Measurements from ENCODE around the gene CLRN1.

CLRN1 gene

GRCh38 chr3:150911771-150912170 is 60.8 kb downstream of the CLRN1 start:
- H3K27me3 ChIP-seq = peaks cover 30% of the 10 kb centered on the region
- H3K9me3 ChIP-seq = no peaks in the 10 kb centered on the region
- DNase-seq = no peak
- H3K4me3 ChIP-seq (ENCODE audit: low read depth, low read length) = no peak overlapping the region
- H3K36me3 ChIP-seq = no peaks in the 10 kb centered on the region
- TF ChIP-seq CTCF (IDR thresholded peaks at IDR 0.05; ENCODE audit: low read depth, low read length) = no peak
- no peaks in the 10 kb centered on the region for H3K4me1 ChIP-seq

- no peak for TF ChIP-seq CTCF (IDR thresholded peaks at IDR 0.05; ENCODE audit: low read depth, low read length)
- Histone ChIP-seq H3K36me3 (no peaks in the 10 kb centered on the region), H3K4me1 (no peaks in the 10 kb centered on the region), H3K4me3 (ENCODE audit: low read depth, low read length) (no peak overlapping the region), H3K9me3 (no peaks in the 10 kb centered on the region), H3K27me3 (peaks cover 50% of the 10 kb centered on the region)
- DNase-seq = no peak
Measured at GRCh38 chr3:150906461-150906860, 66.1 kb downstream of the CLRN1 start.

- H3K4me1 ChIP-seq = no peaks in the 10 kb centered on the region
- no peak for DNase-seq
- H3K9me3 ChIP-seq = no peaks in the 10 kb centered on the region
- no peaks in the 10 kb centered on the region for H3K36me3 ChIP-seq
- no peak for TF ChIP-seq CTCF (IDR thresholded peaks at IDR 0.05; ENCODE audit: low read depth, low read length)
- H3K27me3 ChIP-seq = peaks cover 45% of the 10 kb centered on the region
- H3K4me3 ChIP-seq (ENCODE audit: low read depth, low read length) = no peak overlapping the region
Measured at GRCh38 chr3:150905746-150906145, 66.8 kb downstream of the CLRN1 start.

GRCh38 chr3:150905339-150905738 is 67.2 kb downstream of the CLRN1 start, which contains the start of gene MINDY4B:
Gene MINDY4B (minus strand): TSS chr3:150905439. CDS start chr3:150905439, 0 bp downstream.
- TF ChIP-seq CTCF (IDR thresholded peaks at IDR 0.05; ENCODE audit: low read depth, low read length) = no peak
- no peak for DNase-seq

GRCh38 chr3:150902988-150903387 is 69.5 kb downstream of the CLRN1 start:
- Histone ChIP-seq H3K36me3 (no peaks in the 10 kb centered on the region), H3K9me3 (no peaks in the 10 kb centered on the region), H3K4me3 (ENCODE audit: low read depth, low read length) (no peak overlapping the region), H3K27me3 (peaks cover 23% of the 10 kb centered on the region), H3K4me1 (no peaks in the 10 kb centered on the region; the same call in 1 of the 2 replicates)
- TF ChIP-seq CTCF (IDR thresholded peaks at IDR 0.05; ENCODE audit: low read depth, low read length) = no peak
- no peak for DNase-seq

More at GRCh38 chr3:150905339-150905738, 67.2 kb downstream of the CLRN1 start, which contains the start of gene MINDY4B:
- no peaks in the 10 kb centered on the region for H3K9me3 ChIP-seq
- H3K36me3 ChIP-seq = no peaks in the 10 kb centered on the region
- H3K4me1 ChIP-seq = no peaks in the 10 kb centered on the region
- no peak within 1 kb of the TSS for H3K4me3 ChIP-seq (ENCODE audit: low read depth, low read length)
- H3K27me3 ChIP-seq = peaks cover 41% of the 10 kb centered on the region

- TF ChIP-seq CTCF (IDR thresholded peaks at IDR 0.05; ENCODE audit: low read depth, low read length) = no peak
- Histone ChIP-seq H3K4me1 (no peaks in the 10 kb centered on the region; the same call in 1 of the 2 replicates), H3K4me3 (ENCODE audit: low read depth, low read length) (no peak overlapping the region), H3K9me3 (no peaks in the 10 kb centered on the region), H3K36me3 (no peaks in the 10 kb centered on the region), H3K27me3 (peaks cover 22% of the 10 kb centered on the region)
- DNase-seq = no peak
Measured at GRCh38 chr3:150901793-150902192, 70.7 kb downstream of the CLRN1 start.
